ENCODE results near the gene SHE. TPM values are rescaled to one million over a fixed set of nuclear protein-coding genes. Genes with fewer than 3 reads are reported as not detected.

Gene SHE
- polyA plus RNA-seq, 1 donor from 2014 or later = 0.04 TPM

Other genes starting within 250 kb of the SHE start
- 126 and 155 TPM in 2 replicates for gene HAX1, start 229.8 kb downstream of the SHE start, polyA plus RNA-seq
- gene AQP10, start 181.3 kb downstream of the SHE start, polyA plus RNA-seq = not detected in 2 replicates
- 71.3 and 86.9 TPM in 2 replicates for gene ATP8B2, start 176.9 kb downstream of the SHE start, polyA plus RNA-seq
- gene IL6R, start 97.1 kb downstream of the SHE start, polyA plus RNA-seq = not detected in 2 replicates
- gene TDRD10, start 193 bp downstream of the SHE start, polyA plus RNA-seq = not detected in 2 replicates
- gene UBE2Q1, start 56.2 kb upstream of the SHE start, polyA plus RNA-seq = 61.1 and 103 TPM in 2 replicates
- 15.5 and 18.2 TPM in 2 replicates for gene CHRNB2, start 65.4 kb upstream of the SHE start, polyA plus RNA-seq
- 51.4 and 59.3 TPM in 2 replicates for gene ADAR, start 105.8 kb upstream of the SHE start, polyA plus RNA-seq